Skin epidermis (tissue), 12 donors: Measurements from ENCODE around the gene SCTR.

Experiments
- H3K27ac ChIP-seq, 21 experiments: fragments of 200-600 bp; sonication (generic) in 11 of 21; one replicate each; pipeline ENCODE4 v1.5.0; 2020; ENCODE audit warnings: mild to moderate bottlenecking in 3 of 21, inconsistent platforms in 2 of 21, moderate library complexity in 2 of 21
- H3K4me3 ChIP-seq, 7 experiments: fragments of 200-600 bp; sonication (generic) in 2 of 7; one replicate each; pipeline ENCODE4 v1.5.0; 2020; ENCODE audit warnings: inconsistent platforms in 2 of 7, mild to moderate bottlenecking in 2 of 7, moderate library complexity in 1 of 7

Gene SCTR

GRCh38 chr2:119435081-119435952 is 89.0 kb downstream of the SCTR start:
- H3K27ac ChIP-seq = no peak overlapping the region
- no peak overlapping the region for H3K4me3 ChIP-seq

GRCh38 chr2:119434664-119435063 is 89.6 kb downstream of the SCTR start:
- H3K27ac ChIP-seq = no peak overlapping the region
- H3K4me3 ChIP-seq = no peak overlapping the region

GRCh38 chr2:119433636-119434327 is 90.5 kb downstream of the SCTR start:
- H3K4me3 ChIP-seq = no peak overlapping the region
- no peak overlapping the region for H3K27ac ChIP-seq

- H3K27ac ChIP-seq = peak overlapping the region in 2 of 21 experiments; percentile 75 to 79
- peak overlapping the region in 5 of 7 experiments; percentile 39 to 59 (median 44) for H3K4me3 ChIP-seq
Observed at GRCh38 chr2:119432851-119433522, 91.3 kb downstream of the SCTR start.

- peak overlapping the region; percentile 34 to 59 (median 44) for H3K4me3 ChIP-seq
- H3K27ac ChIP-seq = peak overlapping the region in 18 of 21 experiments; percentile 35 to 84 (median 66)
Observed at GRCh38 chr2:119431976-119432850, 92.1 kb downstream of the SCTR start.

- peak within 1 kb of the TSS in 19 of 21 experiments; percentile 35 to 84 (median 68) for H3K27ac ChIP-seq
- peak within 1 kb of the TSS; percentile 34 to 59 (median 44) for H3K4me3 ChIP-seq
Observed at GRCh38 chr2:119431155-119431975, 92.9 kb downstream of the SCTR start, which contains the start of gene TMEM37. TMEM37 (plus strand) TSS chr2:119431854; CDS start chr2:119431904, 50 bp downstream.

GRCh38 chr2:119430023-119430498 is 94.2 kb downstream of the SCTR start:
- Histone ChIP-seq H3K4me3 (no peak overlapping the region), H3K27ac (peak overlapping the region in 5 of 21 experiments; percentile 6 to 84 (median 34))

- H3K4me3 ChIP-seq = no peak overlapping the region
- peak overlapping the region in 6 of 21 experiments; percentile 4 to 84 (median 16) for H3K27ac ChIP-seq
Observed at GRCh38 chr2:119429225-119429981, 94.9 kb downstream of the SCTR start.

- peak overlapping the region in 4 of 21 experiments; percentile 4 to 31 (median 24) for H3K27ac ChIP-seq
Observed at GRCh38 chr2:119428488-119429224, 95.6 kb downstream of the SCTR start.

GRCh38 chr2:119427756-119428155 is 96.5 kb downstream of the SCTR start:
- H3K27ac ChIP-seq = no peak overlapping the region

More at GRCh38 chr2:119428488-119429224, 95.6 kb downstream of the SCTR start:
- no peak overlapping the region for H3K4me3 ChIP-seq

GRCh38 chr2:119426801-119427395 is 97.4 kb downstream of the SCTR start:
- Histone ChIP-seq H3K27ac (peak overlapping the region in 1 of 21 experiments; percentile 57), H3K4me3 (no peak overlapping the region)

More at GRCh38 chr2:119427756-119428155, 96.5 kb downstream of the SCTR start:
- no peak overlapping the region for H3K4me3 ChIP-seq

- Histone ChIP-seq H3K4me3 (no peak overlapping the region), H3K27ac (peak overlapping the region in 1 of 21 experiments; percentile 19)
Observed at GRCh38 chr2:119426396-119426675, 97.9 kb downstream of the SCTR start.

GRCh38 chr2:119425620-119426395 is 98.5 kb downstream of the SCTR start:
- Histone ChIP-seq H3K27ac (peak overlapping the region in 2 of 21 experiments; percentile 19 to 63), H3K4me3 (no peak overlapping the region)

GRCh38 chr2:119425119-119425405 is 99.2 kb downstream of the SCTR start:
- H3K27ac ChIP-seq = no peak overlapping the region

GRCh38 chr2:119424284-119425118 is 99.8 kb downstream of the SCTR start:
- Histone ChIP-seq H3K27ac (no peak overlapping the region), H3K4me3 (no peak overlapping the region)

More at GRCh38 chr2:119425119-119425405, 99.2 kb downstream of the SCTR start:
- no peak overlapping the region for H3K4me3 ChIP-seq
